Spleen (tissue), 7 donors: ENCODE measurements around the gene TMEM52B.

Experiments used
- POLR2A ChIP-seq, 3 donors: fragments of 450-650 bp; IDR thresholded peaks; one replicate each; pipeline ENCODE4 v1.5.1; 2017; ENCODE audit warnings: antibody characterized with exemption in 3 of 3, mild to moderate bottlenecking in 1 of 3
- POLR2AphosphoS5 ChIP-seq, 3 donors: sonication (generic); formaldehyde crosslinking; IDR thresholded peaks; one replicate each; pipeline ENCODE4 v1.5.1; 2017; ENCODE audit warnings: antibody characterized with exemption in 3 of 3
- TF ChIP-seq, protein P1 (sequence below), 11 experiments: fragments of 200-600 bp in 7 of 11; fragments of 450-650 bp in 4 of 11; sonication (generic) in 4 of 11; IDR thresholded peaks in 8 of 11; conservative IDR thresholded peaks in 3 of 11; 1 replicate in 7 of 11; 2 replicates in 4 of 11; pipeline versions ENCODE4 v1.4.0 to v1.8.0; 2016 to 2021; ENCODE audit warnings: antibody characterized with exemption in 11 of 11, inconsistent platforms in 4 of 11, mild to moderate bottlenecking in 1 of 11
- donor health status: DM: no; HTN: no; CAD: no; lungs with moderate emphysema.
- donor health status: DM: no; HTN: no; CAD: no.
- donor health status: DM: no; HTN: no; CAD: no.

GRCh38 chr12:10238526-10238925 lies 59.7 kb downstream of the TMEM52B start:
- no peak for TF ChIP-seq POLR2A (IDR thresholded peaks at IDR 0.05)
- TF ChIP-seq, protein P1, sequence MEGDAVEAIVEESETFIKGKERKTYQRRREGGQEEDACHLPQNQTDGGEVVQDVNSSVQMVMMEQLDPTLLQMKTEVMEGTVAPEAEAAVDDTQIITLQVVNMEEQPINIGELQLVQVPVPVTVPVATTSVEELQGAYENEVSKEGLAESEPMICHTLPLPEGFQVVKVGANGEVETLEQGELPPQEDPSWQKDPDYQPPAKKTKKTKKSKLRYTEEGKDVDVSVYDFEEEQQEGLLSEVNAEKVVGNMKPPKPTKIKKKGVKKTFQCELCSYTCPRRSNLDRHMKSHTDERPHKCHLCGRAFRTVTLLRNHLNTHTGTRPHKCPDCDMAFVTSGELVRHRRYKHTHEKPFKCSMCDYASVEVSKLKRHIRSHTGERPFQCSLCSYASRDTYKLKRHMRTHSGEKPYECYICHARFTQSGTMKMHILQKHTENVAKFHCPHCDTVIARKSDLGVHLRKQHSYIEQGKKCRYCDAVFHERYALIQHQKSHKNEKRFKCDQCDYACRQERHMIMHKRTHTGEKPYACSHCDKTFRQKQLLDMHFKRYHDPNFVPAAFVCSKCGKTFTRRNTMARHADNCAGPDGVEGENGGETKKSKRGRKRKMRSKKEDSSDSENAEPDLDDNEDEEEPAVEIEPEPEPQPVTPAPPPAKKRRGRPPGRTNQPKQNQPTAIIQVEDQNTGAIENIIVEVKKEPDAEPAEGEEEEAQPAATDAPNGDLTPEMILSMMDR (IDR thresholded peaks at IDR 0.05 in 8 of 11, conservative IDR thresholded peaks at IDR 0.05 in 3 of 11): no peak
- no peak for TF ChIP-seq POLR2AphosphoS5 (IDR thresholded peaks at IDR 0.05)
